ENCODE data around the gene CSRNP3.

- TF ChIP-seq POLR2AphosphoS5 (IDR thresholded peaks at IDR 0.05; ENCODE audit: borderline replicate concordance, low read depth, low read length) (no peak), EZH2 (IDR thresholded peaks at IDR 0.05) (no peak)
These were observed 43.9 kb upstream of the CSRNP3 start for GRCh38 chr2:165425556-165425955.

Measured in SK-N-MC (cell line).